GM12878 (cell line): ENCODE measurements around the gene DNAH8. TPM values are rescaled to one million over a fixed set of nuclear protein-coding genes. Genes with fewer than 3 reads are reported as not detected.

Source experiments
- ATAC-seq: fragments of 200-7000 bp; cut with Tn5 transposase; 3 replicates; pipeline ENCODE4 v1.9.1; 2020; ENCODE audit warnings: mild to moderate bottlenecking, moderate library complexity
- BruUV-seq: library from RNA; stranded (reverse); fragments of 400-500 nt; replicated peaks from 2 replicates; lab custom pipeline; 2021; lab: Mats Ljungman, UMichigan
- CTCF ChIA-PET: fragments of 300-600 bp; sonication (Branson Sonifier 250); formaldehyde crosslinking; extraction: SDS; loops from one replicate; lab custom pipeline; 2021; ENCODE audit warnings: inconsistent platforms; lab: Yijun Ruan, JAX
- POLR2A ChIA-PET: fragments of 350-600 bp; formaldehyde crosslinking; extraction: SDS; loops from one replicate; lab custom pipeline; 2021; ENCODE audit warnings: inconsistent platforms; lab: Charles Lee
- RAD21 ChIA-PET: fragments of 300-600 bp; sonication (Branson Sonifier 250); formaldehyde crosslinking; loops from one replicate; lab custom pipeline; 2023; ENCODE audit warnings: antibody characterized with exemption; ENCODE audit not compliant: unreplicated experiment; lab: Charles Lee
- SMC1A ChIA-PET: fragments of 300-600 bp; sonication (Branson Sonifier 250); formaldehyde crosslinking; loops from one replicate; lab custom pipeline; 2023; ENCODE audit not compliant: unreplicated experiment, uncharacterized antibody; lab: Charles Lee
- DNase-seq: peaks from one replicate; pipeline ENCODE4 v3.0.0-alpha.2; 2011; ENCODE audit warnings: low read depth, low spot score
- FAIRE-seq: peaks from 3 replicates; lab custom pipeline; 2011; peaks lifted over from hg19 to GRCh38; lab: Jason Lieb, UNC
- H2AFZ ChIP-seq: 2 replicates; pipeline ENCODE4 v1.6.0; 2011; ENCODE audit warnings: low read depth, low read length, control low read depth; ENCODE audit not compliant: control insufficient read depth
- H3K27ac ChIP-seq: 2 replicates; pipeline ENCODE4 v1.5.1; 2011; ENCODE audit warnings: control low read depth; ENCODE audit not compliant: control insufficient read depth, insufficient read depth
- H3K27me3 ChIP-seq, 2 experiments: replicated peaks in 1 of 2; 2 replicates each; pipeline versions ENCODE4 v1.6.0 to v1.6.1; 2011; ENCODE audit warnings: low read length in 1 of 2; ENCODE audit not compliant: control insufficient read depth in 2 of 2, insufficient read depth in 2 of 2
- H3K36me3 ChIP-seq, 2 experiments: 2 replicates each; pipeline ENCODE4 v1.5.1; 2011; ENCODE audit warnings: low read length in 1 of 2; ENCODE audit not compliant: control insufficient read depth in 2 of 2, insufficient read depth in 2 of 2
- H3K4me1 ChIP-seq: 2 replicates; pipeline ENCODE4 v1.6.1; 2011; ENCODE audit warnings: mild to moderate bottlenecking, low read length, moderate library complexity, mixed read lengths; ENCODE audit not compliant: control insufficient read depth, insufficient read depth
- H3K4me2 ChIP-seq: 2 replicates; pipeline ENCODE4 v1.6.0; 2011; ENCODE audit warnings: control low read depth; ENCODE audit not compliant: control insufficient read depth, insufficient read depth
- H3K4me3 ChIP-seq: fragments of 200-600 bp; sonication (generic); 2 replicates; pipeline ENCODE4 v1.5.1; 2016
- H3K79me2 ChIP-seq: 2 replicates; pipeline ENCODE4 v1.6.0; 2011; ENCODE audit warnings: low read length; ENCODE audit not compliant: control insufficient read depth, insufficient read depth
- H3K9ac ChIP-seq: 2 replicates; pipeline ENCODE4 v1.8.0; 2011; ENCODE audit warnings: low read length, control low read depth, mixed read lengths; ENCODE audit not compliant: control insufficient read depth, insufficient read depth
- H3K9me3 ChIP-seq: replicated peaks from 3 replicates; pipeline ENCODE4 v1.5.1; 2011; ENCODE audit warnings: mild to moderate bottlenecking, low read length; ENCODE audit not compliant: control insufficient read depth, insufficient read depth
- H4K20me1 ChIP-seq: 2 replicates; pipeline ENCODE4 v1.6.0; 2011; ENCODE audit not compliant: control insufficient read depth, insufficient read depth
- BHLHE40 ChIP-seq, 2 experiments: fragments of 450-650 bp in 1 of 2; IDR thresholded peaks; 2 replicates each; pipeline ENCODE4 v1.6.1; 2011 to 2017; ENCODE audit warnings: low read depth in 2 of 2, borderline replicate concordance in 1 of 2, improper control_type of control experiment in 1 of 2, low read length in 1 of 2, mild to moderate bottlenecking in 1 of 2
- CBFB ChIP-seq: IDR thresholded peaks from 2 replicates; pipeline ENCODE4 v1.6.1; 2016; ENCODE audit warnings: antibody characterized with exemption, low read depth
- GABPA ChIP-seq: IDR thresholded peaks from 2 replicates; pipeline ENCODE4 v1.6.1; 2014; ENCODE audit warnings: antibody characterized with exemption, low read depth, mild to moderate bottlenecking, inconsistent platforms
- JUND ChIP-seq: IDR thresholded peaks from 2 replicates; pipeline ENCODE4 v1.6.1; 2012; ENCODE audit warnings: low read depth, mild to moderate bottlenecking, low read length, improper control_type of control experiment, moderate library complexity
- NR2C1 ChIP-seq: fragments of 450-650 bp; IDR thresholded peaks from 2 replicates; pipeline ENCODE4 v1.6.1; 2017; ENCODE audit warnings: antibody characterized with exemption, mild to moderate bottlenecking, moderate library complexity
- PAX5 ChIP-seq: IDR thresholded peaks from 2 replicates; pipeline ENCODE4 v1.6.1; 2011; ENCODE audit warnings: low read depth, low read length, borderline replicate concordance
- SUZ12 ChIP-seq: fragments of 200-600 bp; sonication (generic); IDR thresholded peaks from one replicate; pipeline ENCODE4 v1.6.1; 2018; ENCODE audit warnings: antibody characterized with exemption, mild to moderate bottlenecking; ENCODE audit not compliant: unreplicated experiment
- TCF7 ChIP-seq: IDR thresholded peaks from 2 replicates; pipeline ENCODE4 v1.6.1; 2014; ENCODE audit warnings: antibody characterized with exemption, borderline replicate concordance
- ZNF24 ChIP-seq: fragments of 450-650 bp; IDR thresholded peaks from 2 replicates; pipeline ENCODE4 v1.6.1; 2017; ENCODE audit warnings: antibody characterized with exemption, mild to moderate bottlenecking
- ZNF274 ChIP-seq: IDR thresholded peaks from one replicate; pipeline ENCODE4 v1.8.0; 2011; ENCODE audit not compliant: insufficient read length, insufficient read depth
- WGBS: methylation state at CpG from one replicate; pipeline ENCODE4 v1.1.6; 2016; ENCODE audit warnings: low lambda C conversion rate; ENCODE audit not compliant: insufficient replicate concordance, insufficient coverage; ENCODE audit errors: missing lambda C conversion rate; 5-methylcytosine and 5-hydroxymethylcytosine counted together
- in situ Hi-C: fragments of 300-500 bp; cut with MboI; formaldehyde crosslinking; loops from 9 replicates; pipeline ENCODE4 v1.14.3; 2018; ENCODE audit warnings: mixed read lengths
- intact Hi-C: fragments of 100-400 bp; cut with micrococcal nuclease; formaldehyde crosslinking; loops from one replicate; pipeline ENCODE4 v1.14.2; 2022; ENCODE audit not compliant: unreplicated experiment
- polyA plus RNA-seq, 11 experiments: library from polyadenylated mRNA; depleted of rRNA in 4 of 11; unstranded in 6 of 11; stranded (reverse) in 5 of 11; fragments of >200 nt; fragmentation: Nextera tagmentation in 4 of 11; fragmentation: Illumina TruSeq in 1 of 11; extraction: Ambion mirVana in 4 of 11; extraction: Trizol in 1 of 11; gene quantifications; 1 replicate in 1 of 11; 2 replicates in 10 of 11; pipeline versions ENCODE4 v1.2.1 to v1.2.3, GENCODE V29; 2011 to 2016; ENCODE audit warnings: inconsistent platforms in 2 of 11, missing spikeins in 2 of 11, low read depth in 1 of 11
- total RNA-seq, 4 experiments: library from RNA; depleted of rRNA in 3 of 4; stranded (reverse); fragments of >200 nt in 3 of 4; fragmentation: Illumina TruSeq in 1 of 4; extraction: Trizol in 1 of 4; gene quantifications; 2 replicates each; pipeline versions ENCODE4 v1.2.1 to v1.2.3, GENCODE V29; 2013 to 2021

DNAH8 gene
- total and polyA plus RNA-seq, 10 of the 15 experiments (the other 5 are each of a cell fraction or from before 2014, with no cell fraction given): 0.02 to 0.34 (median 0.10) TPM; not detected in 3

GRCh38 chr6:38728203-38728602 is 13.1 kb downstream of the DNAH8 start:
- Histone ChIP-seq H3K4me3 (no peak overlapping the region), H3K9me3 (no peaks in the 10 kb centered on the region), H3K9ac (no peak overlapping the region), H3K27me3 (no peaks in the 10 kb centered on the region), H3K27ac (no peak overlapping the region), H3K4me2 (no peak overlapping the region), H2AFZ (no peak overlapping the region), H3K4me1 (peaks cover 7% of the 10 kb centered on the region; the same call in 1 of the 2 replicates), H3K36me3 (no peaks in the 10 kb centered on the region), H3K79me2 (no peaks in the 10 kb centered on the region), H4K20me1 (no peaks in the 10 kb centered on the region)
- ChIA-PET POLR2A (no interaction called here), SMC1A (no interaction called here), CTCF (no interaction called here), RAD21 (no interaction called here)
- ATAC-seq (no peak), DNase-seq (no peak), FAIRE-seq (no peak)
- 86% methylated on average over 1 of the region's 1 CpG for WGBS
- no peak for TF ChIP-seq ZNF274
- TF ChIP-seq CBFB: no peak
- no peak for TF ChIP-seq NR2C1
- no peak for TF ChIP-seq TCF7
- no peak for TF ChIP-seq SUZ12
- TF ChIP-seq BHLHE40 (IDR thresholded peaks at IDR 0.05; ENCODE audit: borderline replicate concordance in 1 of 2, low read depth in 2 of 2, low read length in 1 of 2): no peak
- TF ChIP-seq JUND: no peak
- no peak for TF ChIP-seq ZNF24
- no peak for TF ChIP-seq GABPA
- no peak for TF ChIP-seq PAX5
- no TSS peak for BruUV-seq
- intact Hi-C loops (no loop called here), in situ Hi-C loops (no loop called here)
